GM12878 (cell line): ENCODE data around the gene ARF3. TPM values are rescaled to one million over a fixed set of nuclear protein-coding genes. Genes with fewer than 3 reads are reported as not detected.

ENCODE experiments used
- BMI1 ChIP-seq: fragments of 450-650 bp; IDR thresholded peaks from 2 replicates; pipeline ENCODE4 v1.6.1; 2016; ENCODE audit warnings: mild to moderate bottlenecking, moderate library complexity, borderline replicate concordance
- CEBPZ ChIP-seq: fragments of 150-350 bp; IDR thresholded peaks from 2 replicates; pipeline ENCODE4 v1.6.1; 2016; ENCODE audit warnings: low read depth, low read length
- CHD4 ChIP-seq: fragments of 200-600 bp; sonication (generic); IDR thresholded peaks from 2 replicates; pipeline ENCODE4 v1.6.1; 2016; ENCODE audit warnings: mild to moderate bottlenecking
- E2F8 ChIP-seq: fragments of 450-650 bp; IDR thresholded peaks from 2 replicates; pipeline ENCODE4 v1.6.1; 2018; ENCODE audit warnings: mild to moderate bottlenecking, low read depth, moderate library complexity; ENCODE audit not compliant: partially characterized antibody
- HCFC1 ChIP-seq: fragments of 150-350 bp; IDR thresholded peaks from 2 replicates; pipeline ENCODE4 v1.6.1; 2014; ENCODE audit warnings: low read length
- IRF4 ChIP-seq: IDR thresholded peaks from 2 replicates; pipeline ENCODE4 v1.6.1; 2011; ENCODE audit warnings: low read depth, low read length
- IRF5 ChIP-seq: fragments of 450-650 bp; IDR thresholded peaks from 2 replicates; pipeline ENCODE4 v1.6.1; 2017; ENCODE audit warnings: borderline replicate concordance
- JUNB ChIP-seq: IDR thresholded peaks from 2 replicates; pipeline ENCODE4 v1.6.1; 2016; ENCODE audit warnings: antibody characterized with exemption, mild to moderate bottlenecking
- MAX ChIP-seq: IDR thresholded peaks from 2 replicates; pipeline ENCODE4 v1.6.1; 2012; ENCODE audit warnings: low read depth, low read length, improper control_type of control experiment
- MEF2A ChIP-seq: IDR thresholded peaks from 2 replicates; pipeline ENCODE4 v1.6.1; 2011; ENCODE audit warnings: low read depth, mild to moderate bottlenecking, low read length, moderate library complexity; ENCODE audit not compliant: insufficient read depth
- NFIC ChIP-seq: IDR thresholded peaks from 2 replicates; pipeline ENCODE4 v1.6.1; 2012; ENCODE audit warnings: low read depth, mild to moderate bottlenecking, inconsistent platforms, low read length, moderate library complexity
- NFYA ChIP-seq: IDR thresholded peaks from 2 replicates; pipeline ENCODE4 v1.6.1; 2011; ENCODE audit warnings: low read depth, mild to moderate bottlenecking, low read length, improper control_type of control experiment, borderline replicate concordance
- NRF1 ChIP-seq: conservative IDR thresholded peaks from 2 replicates; pipeline ENCODE4 v1.6.1; 2011; ENCODE audit warnings: mild to moderate bottlenecking, low read depth, low read length, improper control_type of control experiment
- POLR2A ChIP-seq: IDR thresholded peaks from 2 replicates; pipeline ENCODE4 v1.6.1; 2011; ENCODE audit warnings: low read depth, mild to moderate bottlenecking, low read length
- POU2F2 ChIP-seq: IDR thresholded peaks from 3 replicates; pipeline ENCODE4 v1.6.1; 2011; ENCODE audit warnings: low read depth, mild to moderate bottlenecking, low read length, borderline replicate concordance
- USF1 ChIP-seq: IDR thresholded peaks from 2 replicates; pipeline ENCODE4 v1.6.1; 2011; ENCODE audit warnings: borderline replicate concordance, low read depth, mild to moderate bottlenecking, moderate library complexity, mixed read lengths, low read length; ENCODE audit not compliant: insufficient read depth; ENCODE audit errors: extremely low read length
- ZBTB40 ChIP-seq: fragments of 450-650 bp; IDR thresholded peaks from 2 replicates; pipeline ENCODE4 v1.6.1; 2016; ENCODE audit warnings: mild to moderate bottlenecking, moderate library complexity, borderline replicate concordance
- polyA plus RNA-seq, 11 experiments: library from polyadenylated mRNA; depleted of rRNA in 4 of 11; unstranded in 6 of 11; stranded (reverse) in 5 of 11; fragments of >200 nt; fragmentation: Nextera tagmentation in 4 of 11; fragmentation: Illumina TruSeq in 1 of 11; extraction: Ambion mirVana in 4 of 11; extraction: Trizol in 1 of 11; gene quantifications; 1 replicate in 1 of 11; 2 replicates in 10 of 11; pipeline versions ENCODE4 v1.2.1 to v1.2.3, GENCODE V29; 2011 to 2016; ENCODE audit warnings: inconsistent platforms in 2 of 11, missing spikeins in 2 of 11, low read depth in 1 of 11
- total RNA-seq, 4 experiments: library from RNA; depleted of rRNA in 3 of 4; stranded (reverse); fragments of >200 nt in 3 of 4; fragmentation: Illumina TruSeq in 1 of 4; extraction: Trizol in 1 of 4; gene quantifications; 2 replicates each; pipeline versions ENCODE4 v1.2.1 to v1.2.3, GENCODE V29; 2013 to 2021

The ARF3 gene
- total and polyA plus RNA-seq, 10 of the 15 experiments (the other 5 are each of a cell fraction or from before 2014, with no cell fraction given), result 8.7 to 263 (median 74.4) TPM

GRCh38 chr12:48890657-48891418 lies 66.4 kb downstream of the ARF3 start (continued):
- TF ChIP-seq E2F8 (no peak), CEBPZ (no peak), NRF1 (no peak), MAX (no peak), POU2F2 (no peak), ZBTB40 (no peak), POLR2A (no peak), NFYA (no peak), HCFC1 (no peak), BMI1 (0 out of 2 replicates have a peak, but pooled peaks have one; percentile 26), JUNB (no peak), USF1 (no peak), NFIC (no peak), MEF2A (no peak), IRF5 (no peak), IRF4 (no peak), CHD4 (no peak)
